H9 (cell line): ENCODE measurements around the gene DPYD. TPM values are rescaled to one million over a fixed set of nuclear protein-coding genes. Genes with fewer than 3 reads are reported as not detected.

Experiments used
- DNase-seq: peaks from one replicate; pipeline ENCODE4 v3.0.0-alpha.2; 2017
- H2AFZ ChIP-seq: one replicate; pipeline ENCODE4 v1.6.1; 2013; ENCODE audit warnings: mild to moderate bottlenecking, low read length, control low read depth, moderate library complexity
- H2AK5ac ChIP-seq: 2 replicates; pipeline ENCODE4 v1.6.1; 2013; ENCODE audit warnings: low read length, control low read depth, mixed read lengths; ENCODE audit not compliant: insufficient read length
- H2BK120ac ChIP-seq: one replicate; pipeline ENCODE4 v1.6.1; 2013; ENCODE audit warnings: low read depth, mild to moderate bottlenecking, low read length, control low read depth, inconsistent platforms; ENCODE audit not compliant: poor library complexity, severe bottlenecking
- H2BK12ac ChIP-seq: 2 replicates; pipeline ENCODE4 v1.6.1; 2013; ENCODE audit warnings: low read length, control low read depth, mixed read lengths, low read depth; ENCODE audit not compliant: insufficient read length
- H2BK15ac ChIP-seq: 2 replicates; pipeline ENCODE4 v1.6.1; 2013; ENCODE audit warnings: low read depth, low read length, control low read depth
- H2BK20ac ChIP-seq: one replicate; pipeline ENCODE4 v1.6.1; 2013; ENCODE audit warnings: low read depth, mild to moderate bottlenecking, low read length, control low read depth, inconsistent platforms; ENCODE audit not compliant: poor library complexity, severe bottlenecking
- H2BK5ac ChIP-seq: 2 replicates; pipeline ENCODE4 v1.6.1; 2013; ENCODE audit warnings: low read length, control low read depth, mixed read lengths; ENCODE audit not compliant: insufficient read length
- H3K14ac ChIP-seq: 2 replicates; pipeline ENCODE4 v1.6.1; 2013; ENCODE audit warnings: low read length, control low read depth; ENCODE audit not compliant: insufficient read depth
- H3K18ac ChIP-seq: 2 replicates; pipeline ENCODE4 v1.6.1; 2013; ENCODE audit warnings: low read depth, mild to moderate bottlenecking, mixed read lengths, low read length, control low read depth; ENCODE audit not compliant: insufficient read length
- H3K23ac ChIP-seq: 2 replicates; pipeline ENCODE4 v1.6.1; 2013; ENCODE audit warnings: low read length, control low read depth, mixed read lengths, low read depth; ENCODE audit not compliant: insufficient read length
- H3K23me2 ChIP-seq: 2 replicates; pipeline ENCODE4 v1.6.1; 2013; ENCODE audit warnings: low read depth, mild to moderate bottlenecking, mixed read lengths, low read length, control low read depth; ENCODE audit not compliant: insufficient read length, poor library complexity, severe bottlenecking
- H3K27ac ChIP-seq: 2 replicates; pipeline ENCODE4 v1.5.1; 2013; ENCODE audit warnings: low read length, control low read depth, mixed read lengths, low read depth; ENCODE audit not compliant: insufficient read length
- H3K27me3 ChIP-seq: 2 replicates; pipeline ENCODE4 v1.6.1; 2013; ENCODE audit warnings: low read length, control low read depth, inconsistent platforms; ENCODE audit not compliant: insufficient read depth
- H3K4ac ChIP-seq: 2 replicates; pipeline ENCODE4 v1.6.1; 2013; ENCODE audit warnings: low read depth, mild to moderate bottlenecking, control low read depth, inconsistent platforms, low read length, moderate library complexity
- H3K4me1 ChIP-seq: 2 replicates; pipeline ENCODE4 v1.6.1; 2013; ENCODE audit warnings: low read length, control low read depth, inconsistent platforms; ENCODE audit not compliant: insufficient read depth
- H3K4me2 ChIP-seq: 2 replicates; pipeline ENCODE4 v1.6.1; 2013; ENCODE audit warnings: low read length, control low read depth, mixed read lengths; ENCODE audit not compliant: insufficient read length, insufficient read depth
- H3K56ac ChIP-seq: 2 replicates; pipeline ENCODE4 v1.6.1; 2013; ENCODE audit warnings: low read depth, mild to moderate bottlenecking, mixed read lengths, low read length, control low read depth; ENCODE audit not compliant: insufficient read length
- H3K79me1 ChIP-seq: 2 replicates; pipeline ENCODE4 v1.6.1; 2013; ENCODE audit warnings: low read depth, mild to moderate bottlenecking, moderate library complexity, low read length, control low read depth, inconsistent platforms; ENCODE audit not compliant: insufficient read depth, poor library complexity, severe bottlenecking
- H3K79me2 ChIP-seq: 2 replicates; pipeline ENCODE4 v1.6.1; 2013; ENCODE audit warnings: low read length, control low read depth, inconsistent platforms; ENCODE audit not compliant: insufficient read depth
- H3K9ac ChIP-seq: 2 replicates; pipeline ENCODE4 v1.6.1; 2013; ENCODE audit warnings: low read length, control low read depth, mixed read lengths; ENCODE audit not compliant: insufficient read length; ENCODE audit errors: extremely low read depth
- H3K9me3 ChIP-seq: one replicate; pipeline ENCODE4 v1.6.1; 2013; ENCODE audit warnings: low read depth, low read length, inconsistent platforms; ENCODE audit not compliant: control insufficient read depth
- H3T11ph ChIP-seq: one replicate; pipeline ENCODE4 v1.6.1; 2013; ENCODE audit warnings: mild to moderate bottlenecking, low read length, control low read depth, inconsistent platforms
- H4K20me1 ChIP-seq: one replicate; pipeline ENCODE4 v1.6.1; 2013; ENCODE audit not compliant: control insufficient read depth, insufficient read length, insufficient read depth
- H4K5ac ChIP-seq: 2 replicates; pipeline ENCODE4 v1.6.1; 2013; ENCODE audit warnings: low read depth, mild to moderate bottlenecking, mixed read lengths, low read length, control low read depth; ENCODE audit not compliant: insufficient read length
- H4K8ac ChIP-seq: replicated peaks from 2 replicates; pipeline ENCODE4 v1.6.1; 2013; ENCODE audit warnings: low read length, control low read depth, mixed read lengths, low read depth; ENCODE audit not compliant: insufficient read length
- H4K91ac ChIP-seq: 2 replicates; pipeline ENCODE4 v1.6.1; 2013; ENCODE audit warnings: low read depth, mild to moderate bottlenecking, moderate library complexity, mixed read lengths, low read length, control low read depth; ENCODE audit not compliant: insufficient read length
- H3K27ac Mint-ChIP-seq, 3 experiments: 2 replicates in 2 of 3; 3 replicates in 1 of 3; pipeline ENCODE4 v1.8.0; 2020 to 2021; ENCODE audit warnings: mixed read lengths in 3 of 3, mild to moderate bottlenecking in 1 of 3, moderate library complexity in 1 of 3
- H3K27me3 Mint-ChIP-seq: 2 replicates; pipeline ENCODE4 v1.8.0; 2021; ENCODE audit warnings: low read depth, mild to moderate bottlenecking, moderate library complexity, mixed read lengths
- H3K36me3 Mint-ChIP-seq, 3 experiments: 2 replicates in 2 of 3; 3 replicates in 1 of 3; pipeline ENCODE4 v1.8.0; 2020 to 2021; ENCODE audit warnings: low read depth in 3 of 3, mixed read lengths in 3 of 3; ENCODE audit not compliant: insufficient read depth in 1 of 3
- H3K4me1 Mint-ChIP-seq, 2 experiments: 2 replicates each; pipeline ENCODE4 v1.8.0; 2020; ENCODE audit warnings: mixed read lengths in 2 of 2
- H3K4me3 Mint-ChIP-seq, 2 experiments: 2 replicates in 1 of 2; 3 replicates in 1 of 2; pipeline ENCODE4 v1.8.0; 2020 to 2021; ENCODE audit warnings: mild to moderate bottlenecking in 2 of 2, mixed read lengths in 2 of 2, moderate library complexity in 1 of 2
- H3K9me3 Mint-ChIP-seq, 2 experiments: 2 replicates in 1 of 2; 3 replicates in 1 of 2; pipeline ENCODE4 v1.8.0; 2020; ENCODE audit warnings: mild to moderate bottlenecking in 2 of 2, mixed read lengths in 2 of 2, moderate library complexity in 1 of 2
- WGBS: extraction: QIAGEN DNeasy Blood & Tissue Kit; methylation state at CpG from one replicate; pipeline ENCODE4 v1.1.7; 2013; ENCODE audit warnings: missing lambda C conversion rate, low lambda C conversion rate, mixed read lengths; ENCODE audit not compliant: insufficient read length; ENCODE audit errors: extremely low coverage; 5-methylcytosine and 5-hydroxymethylcytosine counted together
- total RNA-seq: library from RNA; stranded (reverse); gene quantifications from 2 replicates; pipeline ENCODE4 v1.2.1, GENCODE V29; 2021
- TF ChIP-seq, protein P1 (sequence below): fragments of 200-600 bp; sonication (generic); conservative IDR thresholded peaks from 3 replicates; pipeline ENCODE4 v1.8.0; 2021; ENCODE audit warnings: antibody characterized with exemption, mild to moderate bottlenecking

Gene DPYD
- total RNA-seq, 1 experiment from 2014 or later, result 0.37 TPM

DNA sequence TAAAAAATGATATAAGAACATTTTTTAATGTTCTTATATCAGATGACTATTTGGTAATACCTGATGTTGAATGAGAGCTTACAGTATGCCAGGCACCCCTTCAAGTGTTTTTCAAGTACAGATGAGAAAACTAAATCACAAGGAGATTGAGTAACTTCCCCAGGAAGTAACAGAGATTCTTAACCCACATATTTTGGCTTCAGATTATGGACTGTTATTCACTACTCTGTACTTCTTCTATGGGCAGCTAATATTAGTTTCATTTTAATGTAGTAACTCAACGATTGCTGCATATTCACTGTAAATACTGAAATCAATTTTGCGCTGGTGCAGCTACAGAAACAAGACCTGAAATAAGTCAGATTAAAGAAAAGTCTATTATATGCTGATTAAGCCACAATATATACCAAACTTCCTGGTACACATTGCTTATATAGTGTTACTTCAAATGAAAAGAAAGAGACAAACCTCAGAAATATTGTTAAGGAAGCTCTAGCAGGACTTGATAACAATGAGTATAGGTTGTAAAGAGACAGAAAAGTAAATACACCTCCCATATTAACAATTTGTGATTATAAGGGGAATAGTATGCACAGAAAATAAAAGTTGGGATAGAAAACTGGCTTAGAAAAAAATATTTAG is 19.7 kb downstream of the DPYD start:
- Histone ChIP-seq H3K79me2 (no peaks in the 10 kb centered on the region), H2AFZ (no peak overlapping the region)
- H3K9me3 Mint-ChIP-seq, result peaks cover 4 to 5% of the 10 kb centered on the region in 2 experiments; a peak in 2 of 5 replicates

More for the DNA sequence above, 19.7 kb downstream of the DPYD start:
- no peak overlapping the region for H3K4ac ChIP-seq
- no peaks in the 10 kb centered on the region for H3K4me1 ChIP-seq
- peaks cover 0 to 4% (median 0%) of the 10 kb centered on the region in 3 experiments; a peak in 2 of 7 replicates for H3K36me3 Mint-ChIP-seq
- H3K27ac Mint-ChIP-seq, result no peak overlapping the region
- no peak overlapping the region for H2BK12ac ChIP-seq
- H2BK15ac ChIP-seq, result no peak overlapping the region
- H3T11ph ChIP-seq, result no peak overlapping the region
- H2BK120ac ChIP-seq, result no peak overlapping the region
- H3K27me3 Mint-ChIP-seq, result no peaks in the 10 kb centered on the region
- no peaks in the 10 kb centered on the region for H3K23me2 ChIP-seq
- H3K4me3 Mint-ChIP-seq, result no peak overlapping the region
- no peak overlapping the region for H2BK20ac ChIP-seq
- no peak for DNase-seq
- no peaks in the 10 kb centered on the region for H3K79me1 ChIP-seq
- TF ChIP-seq, protein P1, sequence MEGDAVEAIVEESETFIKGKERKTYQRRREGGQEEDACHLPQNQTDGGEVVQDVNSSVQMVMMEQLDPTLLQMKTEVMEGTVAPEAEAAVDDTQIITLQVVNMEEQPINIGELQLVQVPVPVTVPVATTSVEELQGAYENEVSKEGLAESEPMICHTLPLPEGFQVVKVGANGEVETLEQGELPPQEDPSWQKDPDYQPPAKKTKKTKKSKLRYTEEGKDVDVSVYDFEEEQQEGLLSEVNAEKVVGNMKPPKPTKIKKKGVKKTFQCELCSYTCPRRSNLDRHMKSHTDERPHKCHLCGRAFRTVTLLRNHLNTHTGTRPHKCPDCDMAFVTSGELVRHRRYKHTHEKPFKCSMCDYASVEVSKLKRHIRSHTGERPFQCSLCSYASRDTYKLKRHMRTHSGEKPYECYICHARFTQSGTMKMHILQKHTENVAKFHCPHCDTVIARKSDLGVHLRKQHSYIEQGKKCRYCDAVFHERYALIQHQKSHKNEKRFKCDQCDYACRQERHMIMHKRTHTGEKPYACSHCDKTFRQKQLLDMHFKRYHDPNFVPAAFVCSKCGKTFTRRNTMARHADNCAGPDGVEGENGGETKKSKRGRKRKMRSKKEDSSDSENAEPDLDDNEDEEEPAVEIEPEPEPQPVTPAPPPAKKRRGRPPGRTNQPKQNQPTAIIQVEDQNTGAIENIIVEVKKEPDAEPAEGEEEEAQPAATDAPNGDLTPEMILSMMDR, result no peak
- H3K9me3 ChIP-seq, result no peaks in the 10 kb centered on the region
- H4K5ac ChIP-seq, result no peak overlapping the region
- H3K18ac ChIP-seq, result no peak overlapping the region
- no peak overlapping the region for H2AK5ac ChIP-seq
- H3K14ac ChIP-seq, result no peak overlapping the region
- H4K20me1 ChIP-seq, result no peaks in the 10 kb centered on the region
- no peak overlapping the region for H3K9ac ChIP-seq
- no CpG with 5 or more reads among the region's 2 CpGs for WGBS
- H3K56ac ChIP-seq, result no peak overlapping the region
- no peaks in the 10 kb centered on the region for H3K27me3 ChIP-seq
- no peak overlapping the region for H3K27ac ChIP-seq
- H4K8ac ChIP-seq, result no peak overlapping the region
- no peaks in the 10 kb centered on the region for H3K4me1 Mint-ChIP-seq
- no peak overlapping the region for H3K4me2 ChIP-seq
- H2BK5ac ChIP-seq, result no peak overlapping the region
- no peak overlapping the region for H4K91ac ChIP-seq
- H3K23ac ChIP-seq, result no peak overlapping the region
